ENCODE measurements around the gene VCAM1.

VCAM1 gene, protein sequence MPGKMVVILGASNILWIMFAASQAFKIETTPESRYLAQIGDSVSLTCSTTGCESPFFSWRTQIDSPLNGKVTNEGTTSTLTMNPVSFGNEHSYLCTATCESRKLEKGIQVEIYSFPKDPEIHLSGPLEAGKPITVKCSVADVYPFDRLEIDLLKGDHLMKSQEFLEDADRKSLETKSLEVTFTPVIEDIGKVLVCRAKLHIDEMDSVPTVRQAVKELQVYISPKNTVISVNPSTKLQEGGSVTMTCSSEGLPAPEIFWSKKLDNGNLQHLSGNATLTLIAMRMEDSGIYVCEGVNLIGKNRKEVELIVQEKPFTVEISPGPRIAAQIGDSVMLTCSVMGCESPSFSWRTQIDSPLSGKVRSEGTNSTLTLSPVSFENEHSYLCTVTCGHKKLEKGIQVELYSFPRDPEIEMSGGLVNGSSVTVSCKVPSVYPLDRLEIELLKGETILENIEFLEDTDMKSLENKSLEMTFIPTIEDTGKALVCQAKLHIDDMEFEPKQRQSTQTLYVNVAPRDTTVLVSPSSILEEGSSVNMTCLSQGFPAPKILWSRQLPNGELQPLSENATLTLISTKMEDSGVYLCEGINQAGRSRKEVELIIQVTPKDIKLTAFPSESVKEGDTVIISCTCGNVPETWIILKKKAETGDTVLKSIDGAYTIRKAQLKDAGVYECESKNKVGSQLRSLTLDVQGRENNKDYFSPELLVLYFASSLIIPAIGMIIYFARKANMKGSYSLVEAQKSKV

DNA sequence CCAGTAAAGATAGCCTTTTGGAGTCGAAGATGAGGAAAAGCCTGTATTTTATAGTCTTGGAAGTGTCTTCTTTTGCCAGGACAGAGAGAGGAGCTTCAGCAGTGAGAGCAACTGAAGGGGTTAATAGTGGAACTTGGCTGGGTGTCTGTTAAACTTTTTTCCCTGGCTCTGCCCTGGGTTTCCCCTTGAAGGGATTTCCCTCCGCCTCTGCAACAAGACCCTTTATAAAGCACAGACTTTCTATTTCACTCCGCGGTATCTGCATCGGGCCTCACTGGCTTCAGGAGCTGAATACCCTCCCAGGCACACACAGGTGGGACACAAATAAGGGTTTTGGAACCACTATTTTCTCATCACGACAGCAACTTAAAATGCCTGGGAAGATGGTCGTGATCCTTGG, at the start of gene VCAM1:
VCAM1 (plus strand) TSS at position 253 of the 400 bp plus-strand sequence; CDS start at position 372, 119 bp downstream.
- TF ChIP-seq, protein P1, sequence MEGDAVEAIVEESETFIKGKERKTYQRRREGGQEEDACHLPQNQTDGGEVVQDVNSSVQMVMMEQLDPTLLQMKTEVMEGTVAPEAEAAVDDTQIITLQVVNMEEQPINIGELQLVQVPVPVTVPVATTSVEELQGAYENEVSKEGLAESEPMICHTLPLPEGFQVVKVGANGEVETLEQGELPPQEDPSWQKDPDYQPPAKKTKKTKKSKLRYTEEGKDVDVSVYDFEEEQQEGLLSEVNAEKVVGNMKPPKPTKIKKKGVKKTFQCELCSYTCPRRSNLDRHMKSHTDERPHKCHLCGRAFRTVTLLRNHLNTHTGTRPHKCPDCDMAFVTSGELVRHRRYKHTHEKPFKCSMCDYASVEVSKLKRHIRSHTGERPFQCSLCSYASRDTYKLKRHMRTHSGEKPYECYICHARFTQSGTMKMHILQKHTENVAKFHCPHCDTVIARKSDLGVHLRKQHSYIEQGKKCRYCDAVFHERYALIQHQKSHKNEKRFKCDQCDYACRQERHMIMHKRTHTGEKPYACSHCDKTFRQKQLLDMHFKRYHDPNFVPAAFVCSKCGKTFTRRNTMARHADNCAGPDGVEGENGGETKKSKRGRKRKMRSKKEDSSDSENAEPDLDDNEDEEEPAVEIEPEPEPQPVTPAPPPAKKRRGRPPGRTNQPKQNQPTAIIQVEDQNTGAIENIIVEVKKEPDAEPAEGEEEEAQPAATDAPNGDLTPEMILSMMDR (IDR thresholded peaks at IDR 0.05; ENCODE audit: borderline replicate concordance, insufficient read depth, low read depth, low read length), result no peak
- no peak within 1 kb of the TSS for H3K4me3 ChIP-seq (ENCODE audit: low read depth, low read length)

DNA sequence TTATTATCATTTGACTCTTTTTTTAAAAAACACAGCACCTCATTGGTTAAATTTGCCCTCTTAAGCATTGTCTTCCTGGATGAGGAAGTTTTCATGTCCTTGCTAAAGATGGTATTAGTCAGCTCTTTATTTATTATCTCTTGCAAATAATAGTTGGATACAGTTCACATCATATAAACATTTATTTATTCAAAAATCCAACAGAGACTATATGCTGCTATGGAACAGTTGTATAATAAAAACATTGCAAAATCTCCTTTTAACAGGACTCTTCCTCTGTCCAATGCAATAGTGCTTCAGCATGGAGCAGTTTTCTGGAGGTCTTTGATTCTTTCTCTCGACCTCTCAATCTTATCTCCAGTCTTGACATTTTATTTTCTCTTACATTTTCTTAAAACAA, 49.5 kb upstream of the VCAM1 start:
- TF ChIP-seq, protein P1 (IDR thresholded peaks at IDR 0.05; ENCODE audit: borderline replicate concordance, insufficient read depth, low read depth, low read length), result no peak
- H3K4me3 ChIP-seq (ENCODE audit: low read depth, low read length), result no peak overlapping the region

DNA sequence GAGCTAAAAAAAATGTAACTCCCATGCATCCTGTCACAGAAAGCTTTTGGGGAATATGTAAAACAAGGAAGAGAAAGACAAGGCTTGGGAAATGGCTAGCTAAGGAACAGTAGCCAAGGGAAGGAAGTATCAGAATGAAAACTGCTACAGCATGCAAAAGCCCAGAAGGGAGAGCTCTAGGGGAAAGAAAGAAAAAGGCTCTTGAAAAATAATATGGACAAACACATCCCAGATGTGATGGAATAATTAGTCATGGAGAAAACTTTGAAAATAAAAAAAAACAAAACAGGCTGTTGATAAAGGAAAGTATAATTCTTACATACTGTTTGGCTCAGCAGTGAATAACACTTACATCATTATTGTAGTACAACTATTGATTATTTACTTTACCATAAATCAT, 47.9 kb upstream of the VCAM1 start:
- TF ChIP-seq, protein P1 (IDR thresholded peaks at IDR 0.05; ENCODE audit: borderline replicate concordance, insufficient read depth, low read depth, low read length), result no peak
- H3K4me3 ChIP-seq (ENCODE audit: low read depth, low read length), result no peak overlapping the region

DNA sequence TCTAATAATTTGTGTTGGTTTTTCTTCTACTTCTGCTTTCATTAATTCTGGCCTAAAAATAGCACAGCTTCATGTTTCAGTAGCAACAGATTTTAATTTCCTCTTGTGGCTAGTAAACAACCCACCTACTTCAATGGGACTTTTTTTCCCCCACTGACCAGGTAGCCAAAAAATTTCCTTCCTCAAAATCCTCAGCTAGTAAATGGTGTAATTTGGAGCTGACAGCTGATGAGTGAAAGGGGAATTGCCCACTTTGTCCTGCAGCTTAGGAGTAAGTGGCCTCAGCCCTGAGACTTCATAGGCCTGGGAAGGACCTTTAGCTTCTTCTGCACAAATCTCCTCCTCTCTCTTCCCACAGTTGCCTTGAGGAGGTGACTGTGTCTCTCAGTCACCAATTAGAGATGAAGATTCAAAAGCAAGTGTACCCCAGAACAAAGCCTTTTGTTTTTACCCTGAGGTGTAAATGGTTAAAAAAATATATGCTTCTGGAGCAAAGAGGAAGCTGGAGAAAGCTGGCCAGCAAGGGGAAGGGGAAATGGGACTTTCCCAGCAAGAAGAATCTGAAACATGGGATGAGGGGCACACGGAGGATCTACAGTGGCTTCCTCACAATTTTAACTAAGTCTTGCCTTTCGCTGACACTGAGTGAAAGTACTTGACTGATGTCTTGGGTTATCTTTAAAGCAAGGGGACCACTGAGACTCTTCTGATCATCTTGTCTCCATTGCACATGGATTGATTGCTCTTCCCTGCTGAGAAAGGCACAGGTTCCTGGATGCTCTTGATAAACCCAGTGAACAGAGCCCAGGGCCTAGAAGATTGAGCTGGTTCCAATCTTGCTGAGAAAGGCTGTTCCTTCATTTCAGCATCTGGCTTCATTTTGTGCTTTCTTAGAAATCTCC, 35.8 kb upstream of the VCAM1 start:
- no peak overlapping the region for H3K4me3 ChIP-seq (ENCODE audit: low read depth, low read length)

DNA sequence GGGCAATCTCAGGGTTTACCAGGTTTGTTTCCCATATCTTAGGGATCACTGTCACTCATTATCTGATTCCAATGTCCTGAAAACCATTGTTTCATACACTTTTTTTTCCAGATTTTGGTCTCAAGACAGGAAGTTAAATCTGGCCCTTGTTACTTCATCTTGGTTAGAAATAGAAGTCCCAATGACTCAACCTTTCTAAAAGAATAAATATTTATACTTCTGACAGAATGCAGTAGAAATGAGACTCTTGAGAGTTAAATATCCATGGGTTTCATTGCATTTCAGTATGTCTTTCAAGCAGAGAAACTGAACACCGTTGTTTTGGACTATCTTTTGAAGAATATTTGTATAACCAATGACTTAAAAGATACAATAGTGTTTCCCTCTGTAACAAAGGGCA, 19.8 kb upstream of the VCAM1 start:
- TF ChIP-seq, protein P1 (IDR thresholded peaks at IDR 0.05; ENCODE audit: borderline replicate concordance, insufficient read depth, low read depth, low read length), result no peak
- H3K4me3 ChIP-seq (ENCODE audit: low read depth, low read length), result no peak overlapping the region

More for the DNA sequence above, 35.8 kb upstream of the VCAM1 start:
- TF ChIP-seq, protein P1 (IDR thresholded peaks at IDR 0.05; ENCODE audit: borderline replicate concordance, insufficient read depth, low read depth, low read length), result no peak

DNA sequence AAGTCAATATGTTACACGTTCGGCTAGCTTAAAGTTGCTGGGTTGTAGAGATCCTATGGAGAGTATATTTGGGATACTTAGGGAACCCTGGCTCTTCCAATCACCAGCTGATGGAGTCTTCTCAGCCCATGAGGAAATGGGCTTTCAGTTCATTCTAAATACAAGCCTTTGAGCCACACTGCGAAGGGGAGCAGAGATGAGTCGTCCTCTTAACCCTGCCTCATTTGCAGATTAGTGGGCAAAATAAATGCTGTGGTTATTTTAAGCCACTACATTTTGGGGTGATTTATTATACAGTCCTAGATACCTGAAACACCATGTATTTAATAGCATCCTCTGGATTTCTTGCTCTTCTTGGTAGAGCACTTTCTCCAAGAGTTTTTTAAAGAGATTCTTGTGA, 19.0 kb upstream of the VCAM1 start:
- TF ChIP-seq, protein P1 (IDR thresholded peaks at IDR 0.05; ENCODE audit: borderline replicate concordance, insufficient read depth, low read depth, low read length), result no peak
- no peak overlapping the region for H3K4me3 ChIP-seq (ENCODE audit: low read depth, low read length)

Measured in GM12875 (cell line).